ENCODE measurements around the gene SLC23A2. TPM values are rescaled to one million over a fixed set of nuclear protein-coding genes. Genes with fewer than 3 reads are reported as not detected.

Gene SLC23A2
- total RNA-seq, 1 experiment from 2014 or later: 22.3 TPM

DNA sequence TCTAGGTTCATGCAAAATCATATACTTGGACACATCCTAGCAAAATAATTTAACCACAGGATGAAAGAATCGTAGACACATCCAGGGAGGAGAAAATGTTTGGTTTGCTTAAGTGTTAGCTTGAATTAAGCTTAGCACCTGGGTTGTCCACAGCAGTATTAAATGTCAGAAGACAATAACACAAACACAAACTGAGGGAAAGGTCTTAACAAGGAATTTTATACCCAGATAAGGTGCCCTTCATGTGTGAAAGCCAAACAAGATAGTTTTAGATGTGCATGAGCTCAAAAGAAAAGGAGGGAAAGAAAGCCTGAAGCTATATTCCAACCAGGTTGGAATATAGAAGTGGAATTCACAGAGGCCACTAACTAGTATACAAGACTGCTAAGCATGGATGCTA, 49.1 kb downstream of the SLC23A2 start:
- DNase-seq: no peak
- Histone ChIP-seq H3F3A (ENCODE audit: insufficient read depth, low read depth) (peaks cover 26% of the 10 kb centered on the region; the same call in 1 of the 2 replicates), H3K4me2 (no peak overlapping the region), H3K9me3 (ENCODE audit: insufficient read depth, low read depth) (no peaks in the 10 kb centered on the region), H3K4me3 (no peak overlapping the region), H2AFZ (no peak overlapping the region), H3K27ac (no peak overlapping the region), H3K36me3 (ENCODE audit: low read depth) (0 out of 2 replicates have a peak, but pooled peaks cover 6% of the 10 kb centered on the region), H4K20me1 (ENCODE audit: insufficient read depth) (no peaks in the 10 kb centered on the region), H3K27me3 (ENCODE audit: insufficient read depth, low read depth) (no peaks in the 10 kb centered on the region), H3K79me2 (ENCODE audit: low read depth) (peaks cover 9% of the 10 kb centered on the region), H3K4me1 (replicated peaks; ENCODE audit: insufficient read depth) (peaks cover 16% of the 10 kb centered on the region), H3K9me2 (ENCODE audit: insufficient read depth) (no peaks in the 10 kb centered on the region)
- CTCF ChIA-PET: interaction anchor here (0.6 to 1.2 kb wide), 3 partner anchors 40 to 350 kb away, joined by 3 to 7 read pairs (median 7); no protein-coding TSS in a partner anchor
- BruUV-seq (replicated peaks): no TSS peak
- intact Hi-C loops (cut with micrococcal nuclease; ENCODE audit: unreplicated experiment): no loop called here
- TF ChIP-seq EZH2 (IDR thresholded peaks at IDR 0.05; ENCODE audit: low read depth): no peak
- TF ChIP-seq, protein P1, sequence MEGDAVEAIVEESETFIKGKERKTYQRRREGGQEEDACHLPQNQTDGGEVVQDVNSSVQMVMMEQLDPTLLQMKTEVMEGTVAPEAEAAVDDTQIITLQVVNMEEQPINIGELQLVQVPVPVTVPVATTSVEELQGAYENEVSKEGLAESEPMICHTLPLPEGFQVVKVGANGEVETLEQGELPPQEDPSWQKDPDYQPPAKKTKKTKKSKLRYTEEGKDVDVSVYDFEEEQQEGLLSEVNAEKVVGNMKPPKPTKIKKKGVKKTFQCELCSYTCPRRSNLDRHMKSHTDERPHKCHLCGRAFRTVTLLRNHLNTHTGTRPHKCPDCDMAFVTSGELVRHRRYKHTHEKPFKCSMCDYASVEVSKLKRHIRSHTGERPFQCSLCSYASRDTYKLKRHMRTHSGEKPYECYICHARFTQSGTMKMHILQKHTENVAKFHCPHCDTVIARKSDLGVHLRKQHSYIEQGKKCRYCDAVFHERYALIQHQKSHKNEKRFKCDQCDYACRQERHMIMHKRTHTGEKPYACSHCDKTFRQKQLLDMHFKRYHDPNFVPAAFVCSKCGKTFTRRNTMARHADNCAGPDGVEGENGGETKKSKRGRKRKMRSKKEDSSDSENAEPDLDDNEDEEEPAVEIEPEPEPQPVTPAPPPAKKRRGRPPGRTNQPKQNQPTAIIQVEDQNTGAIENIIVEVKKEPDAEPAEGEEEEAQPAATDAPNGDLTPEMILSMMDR (conservative IDR thresholded peaks at IDR 0.05): no peak
- POLR2A ChIA-PET (ENCODE audit: unreplicated experiment): no interaction called here

DNA sequence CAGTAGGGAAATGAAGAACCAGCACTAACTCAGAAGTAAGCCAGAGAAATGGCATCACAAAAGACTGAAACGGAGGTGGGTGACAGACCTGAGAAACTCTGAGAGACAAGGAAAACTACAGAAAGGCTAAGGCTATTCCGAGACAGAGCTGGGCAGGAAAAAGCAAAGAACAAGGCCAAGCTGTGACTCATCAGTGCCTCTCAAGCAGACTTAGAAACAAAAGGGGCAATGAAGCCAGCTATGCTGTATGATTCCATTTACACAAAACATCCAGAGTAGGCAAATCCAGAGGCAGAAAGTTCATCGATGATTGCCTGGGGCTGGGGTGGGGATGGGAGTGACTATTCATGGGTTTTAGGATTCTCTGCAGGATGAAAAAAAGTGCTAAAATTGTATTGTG, 50.0 kb downstream of the SLC23A2 start:
- no peak overlapping the region for H2AFZ ChIP-seq
- H3K4me2 ChIP-seq: peak overlapping the region; percentile 29; the same call in 1 of the 2 replicates
- peaks cover 20% of the 10 kb centered on the region; the same call in 1 of the 2 replicates for H3F3A ChIP-seq (ENCODE audit: insufficient read depth, low read depth)
- H3K4me1 ChIP-seq (replicated peaks; ENCODE audit: insufficient read depth): peaks cover 16% of the 10 kb centered on the region
- intact Hi-C loops (cut with micrococcal nuclease; ENCODE audit: unreplicated experiment): loop anchor here (2.0 kb wide), 2 partner anchors 52 to 82 kb away; no protein-coding TSS in a partner anchor
- peak; percentile 59 to 70 for DNase-seq
- CTCF ChIA-PET: interaction anchor here (1.0 kb wide), 2 partner anchors 149 to 241 kb away, joined by 3 read pairs; no protein-coding TSS in a partner anchor
- BruUV-seq (replicated peaks): no TSS peak
- peak overlapping the region; percentile 55 for H3K27ac ChIP-seq
- H3K79me2 ChIP-seq (ENCODE audit: low read depth): peaks cover 9% of the 10 kb centered on the region
- H3K9me3 ChIP-seq (ENCODE audit: insufficient read depth, low read depth): no peaks in the 10 kb centered on the region
- no peaks in the 10 kb centered on the region for H4K20me1 ChIP-seq (ENCODE audit: insufficient read depth)
- H3K4me3 ChIP-seq: no peak overlapping the region
- POLR2A ChIA-PET (ENCODE audit: unreplicated experiment): interaction anchor here (0.5 to 0.8 kb wide), 5 partner anchors 14 to 314 kb away, joined by 3 to 13 read pairs (median 4); no protein-coding TSS in a partner anchor
- no peaks in the 10 kb centered on the region for H3K9me2 ChIP-seq (ENCODE audit: insufficient read depth)
- 0 out of 2 replicates have a peak, but pooled peaks cover 6% of the 10 kb centered on the region for H3K36me3 ChIP-seq (ENCODE audit: low read depth)
- no peaks in the 10 kb centered on the region for H3K27me3 ChIP-seq (ENCODE audit: insufficient read depth, low read depth)
- TF ChIP-seq, protein P1 (conservative IDR thresholded peaks at IDR 0.05): no peak
- no peak for TF ChIP-seq EZH2 (IDR thresholded peaks at IDR 0.05; ENCODE audit: low read depth)

DNA sequence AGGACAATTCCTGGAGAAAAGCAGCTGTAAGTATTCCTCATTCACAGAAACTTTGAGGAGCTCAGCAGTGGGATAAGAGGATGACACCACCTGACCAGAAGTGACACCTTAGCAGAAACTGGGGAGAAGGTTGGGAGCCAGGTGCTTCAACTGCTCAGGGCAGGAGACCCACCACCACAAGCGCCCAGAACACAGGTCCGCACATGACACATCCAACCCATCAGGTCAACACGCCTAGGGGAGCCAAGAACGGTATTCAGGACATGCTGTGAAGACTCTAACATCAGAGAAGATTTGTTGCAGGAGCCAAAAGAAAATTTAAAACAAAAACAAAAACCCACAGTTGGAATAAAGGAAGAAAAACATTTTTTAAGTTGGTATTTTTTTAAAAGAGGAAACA, 50.5 kb downstream of the SLC23A2 start:
- peaks cover 16% of the 10 kb centered on the region for H3K4me1 ChIP-seq (replicated peaks; ENCODE audit: insufficient read depth)
- peak overlapping the region; percentile 55 for H3K27ac ChIP-seq
- no peaks in the 10 kb centered on the region for H3K9me2 ChIP-seq (ENCODE audit: insufficient read depth)
- H3K27me3 ChIP-seq (ENCODE audit: insufficient read depth, low read depth): no peaks in the 10 kb centered on the region
- peak overlapping the region; percentile 29; the same call in 1 of the 2 replicates for H3K4me2 ChIP-seq
- peaks cover 9% of the 10 kb centered on the region for H3K79me2 ChIP-seq (ENCODE audit: low read depth)
- no peaks in the 10 kb centered on the region for H3K9me3 ChIP-seq (ENCODE audit: insufficient read depth, low read depth)
- DNase-seq: no peak
- no peak overlapping the region for H2AFZ ChIP-seq
- ChIA-PET POLR2A (ENCODE audit: unreplicated experiment) (interaction anchor here (0.5 to 0.8 kb wide), 4 partner anchors 14 to 47 kb away, joined by 4 to 13 read pairs (median 4); no protein-coding TSS in a partner anchor), CTCF (interaction anchor here (1.0 kb wide), 2 partner anchors 150 to 241 kb away, joined by 3 read pairs; no protein-coding TSS in a partner anchor)
- peaks cover 20% of the 10 kb centered on the region; the same call in 1 of the 2 replicates for H3F3A ChIP-seq (ENCODE audit: insufficient read depth, low read depth)
- 0 out of 2 replicates have a peak, but pooled peaks cover 6% of the 10 kb centered on the region for H3K36me3 ChIP-seq (ENCODE audit: low read depth)
- BruUV-seq (replicated peaks): TSS peak; percentile 33
- intact Hi-C loops (cut with micrococcal nuclease; ENCODE audit: unreplicated experiment): loop anchor here (2.0 kb wide), 2 partner anchors 52 to 82 kb away; no protein-coding TSS in a partner anchor
- no peaks in the 10 kb centered on the region for H4K20me1 ChIP-seq (ENCODE audit: insufficient read depth)
- TF ChIP-seq, protein P1 (conservative IDR thresholded peaks at IDR 0.05): no peak
- TF ChIP-seq EZH2 (IDR thresholded peaks at IDR 0.05; ENCODE audit: low read depth): no peak
- H3K4me3 ChIP-seq: no peak overlapping the region

Measured in PC-9 (cell line).